ENCODE data around the gene SNAP47.

SNAP47 gene

GRCh38 chr1:227787513-227788270 is 52.5 kb downstream of the SNAP47 start:
- DNase-seq: peak; percentile 85

- peak; percentile 77 for DNase-seq
Observed at GRCh38 chr1:227788271-227789083, 53.2 kb downstream of the SNAP47 start.

GRCh38 chr1:227789084-227790033 is 54.1 kb downstream of the SNAP47 start:
- no peak for DNase-seq

DNA sequence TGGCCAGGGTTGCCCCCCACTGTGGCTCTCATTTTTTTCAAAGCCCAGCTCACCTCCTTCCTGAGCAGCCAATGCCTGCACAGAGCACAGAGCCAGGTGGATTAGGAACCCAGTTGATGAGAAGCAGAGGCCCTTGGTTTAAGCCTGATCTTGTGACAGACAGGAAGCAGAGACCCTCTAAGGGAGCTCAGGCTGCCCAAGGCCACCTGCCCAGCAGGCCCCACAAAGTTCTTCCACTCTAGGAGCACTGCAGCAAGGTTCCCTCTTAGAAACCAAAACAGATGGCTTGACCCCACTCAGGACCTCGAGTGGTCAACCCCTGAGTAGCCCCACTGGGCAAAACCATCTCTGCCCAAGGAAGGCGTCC is 54.8 kb downstream of the SNAP47 start:
- no peak for DNase-seq

DNA sequence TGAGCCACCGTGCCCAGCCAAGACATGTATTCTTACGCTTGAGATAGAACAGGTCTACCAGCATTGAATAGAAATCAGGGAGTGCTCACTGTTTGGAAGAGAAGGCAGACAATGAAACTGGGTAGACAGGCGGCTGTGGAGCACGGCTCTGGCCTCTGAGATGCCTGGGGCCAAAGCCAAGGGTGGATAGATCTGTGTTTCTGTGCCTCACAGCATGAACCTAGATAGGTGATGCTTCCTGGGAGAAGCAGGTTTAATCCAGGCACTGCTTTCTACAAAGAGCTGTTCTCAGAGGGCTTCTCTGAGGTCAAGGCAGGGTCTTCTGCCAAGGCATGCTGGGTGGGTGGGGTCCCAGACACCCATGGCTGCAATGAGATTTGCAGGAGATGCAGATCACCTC is 55.6 kb downstream of the SNAP47 start:
- DNase-seq: no peak

- no peak for DNase-seq
Observed at GRCh38 chr1:227791425-227792143, 56.3 kb downstream of the SNAP47 start.

DNA sequence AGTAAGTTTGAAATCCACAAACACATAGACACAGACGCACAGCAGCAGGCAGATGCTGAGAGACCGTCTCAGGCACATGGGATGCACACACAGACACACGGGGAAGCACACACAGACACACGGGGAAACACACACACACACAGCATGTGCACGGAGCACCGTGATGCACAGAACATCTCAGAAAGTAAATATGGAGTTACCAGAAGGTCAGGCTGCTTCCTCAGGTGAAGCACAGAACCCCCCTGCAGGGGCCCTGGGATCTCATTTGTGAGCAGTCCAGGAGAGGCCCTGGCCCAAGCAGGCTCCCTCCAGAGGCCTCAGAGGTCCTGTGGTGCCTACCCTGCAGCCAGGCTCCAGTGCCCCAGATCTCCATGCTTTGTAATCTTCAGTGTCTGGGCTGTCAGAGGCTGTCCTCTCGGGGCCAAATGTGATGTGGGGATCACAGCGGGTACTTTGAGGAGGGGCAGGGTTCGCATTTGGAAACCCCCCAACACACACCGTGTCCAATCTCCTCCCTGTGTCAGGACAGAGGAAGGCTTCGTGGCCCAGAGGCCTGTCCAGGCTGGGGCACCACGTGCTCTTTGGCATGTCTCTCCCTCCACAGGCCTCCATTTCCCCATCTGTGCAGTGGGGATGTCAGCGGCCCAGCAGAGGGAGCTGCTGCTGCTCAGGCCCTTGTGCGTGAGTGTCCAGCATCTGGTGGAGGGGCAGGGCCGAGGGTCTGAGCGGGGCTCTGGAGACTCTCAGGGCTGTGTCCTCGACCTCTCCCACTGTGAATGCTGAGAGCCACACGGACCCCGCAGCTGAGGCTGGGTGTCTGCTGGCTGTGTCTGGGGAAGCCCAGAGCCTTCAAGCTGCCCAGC is 57.2 kb downstream of the SNAP47 start:
- DNase-seq: no peak

DNA sequence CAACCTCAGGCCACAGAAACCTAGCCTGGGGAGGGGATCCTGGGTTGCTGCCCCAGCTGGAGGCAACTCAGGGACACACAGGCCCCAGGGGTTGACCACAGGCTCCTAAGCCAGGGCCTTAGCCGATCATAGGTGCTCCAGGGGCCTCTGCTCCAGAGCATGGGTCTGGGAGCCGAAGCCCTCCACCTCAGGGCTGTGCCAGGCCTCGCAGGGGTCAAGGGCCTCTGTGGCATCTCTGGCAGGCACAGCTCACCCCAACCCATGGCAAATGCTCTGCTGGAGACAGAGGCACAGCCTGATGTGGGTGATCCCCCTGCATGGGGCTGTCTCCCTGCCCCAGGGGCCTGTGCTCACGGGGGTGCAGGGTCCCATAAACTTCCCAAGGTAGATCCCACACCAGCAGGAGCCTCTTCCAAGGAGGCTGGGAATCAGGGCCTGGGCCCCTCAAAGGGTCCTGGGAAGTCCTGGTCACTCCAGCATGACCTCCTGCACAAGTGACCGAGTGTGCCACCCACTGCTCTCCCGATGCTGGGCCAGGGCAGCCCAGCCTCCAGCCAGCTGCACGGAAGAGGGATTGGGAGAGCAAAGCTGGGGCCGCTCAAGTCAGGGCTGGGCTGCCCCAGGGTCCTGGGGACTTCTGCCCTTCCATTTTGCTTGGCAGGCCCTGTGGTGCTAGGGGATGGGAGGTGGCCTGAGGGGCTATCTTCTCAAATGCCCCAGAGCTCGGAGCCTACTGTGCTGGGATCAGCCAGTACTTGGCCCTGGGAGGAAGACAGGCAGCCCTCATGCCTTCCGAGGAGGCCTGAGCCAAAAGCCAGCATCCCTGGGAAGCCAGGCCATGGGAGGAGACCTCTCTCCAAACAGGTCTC is 58.1 kb downstream of the SNAP47 start:
- DNase-seq: no peak

- DNase-seq: no peak
Observed at GRCh38 chr1:227793948-227794816, 58.9 kb downstream of the SNAP47 start.

- no peak for DNase-seq
Observed at GRCh38 chr1:227794817-227795192, 59.6 kb downstream of the SNAP47 start.

GRCh38 chr1:227795732-227796131 is 60.5 kb downstream of the SNAP47 start:
- no peak for DNase-seq

- DNase-seq: no peak
Observed at GRCh38 chr1:227796359-227796915, 61.2 kb downstream of the SNAP47 start.

- no peak for DNase-seq
Observed at GRCh38 chr1:227797144-227797543, 61.9 kb downstream of the SNAP47 start.

GRCh38 chr1:227797625-227798024 is 62.4 kb downstream of the SNAP47 start:
- no peak for DNase-seq

DNA sequence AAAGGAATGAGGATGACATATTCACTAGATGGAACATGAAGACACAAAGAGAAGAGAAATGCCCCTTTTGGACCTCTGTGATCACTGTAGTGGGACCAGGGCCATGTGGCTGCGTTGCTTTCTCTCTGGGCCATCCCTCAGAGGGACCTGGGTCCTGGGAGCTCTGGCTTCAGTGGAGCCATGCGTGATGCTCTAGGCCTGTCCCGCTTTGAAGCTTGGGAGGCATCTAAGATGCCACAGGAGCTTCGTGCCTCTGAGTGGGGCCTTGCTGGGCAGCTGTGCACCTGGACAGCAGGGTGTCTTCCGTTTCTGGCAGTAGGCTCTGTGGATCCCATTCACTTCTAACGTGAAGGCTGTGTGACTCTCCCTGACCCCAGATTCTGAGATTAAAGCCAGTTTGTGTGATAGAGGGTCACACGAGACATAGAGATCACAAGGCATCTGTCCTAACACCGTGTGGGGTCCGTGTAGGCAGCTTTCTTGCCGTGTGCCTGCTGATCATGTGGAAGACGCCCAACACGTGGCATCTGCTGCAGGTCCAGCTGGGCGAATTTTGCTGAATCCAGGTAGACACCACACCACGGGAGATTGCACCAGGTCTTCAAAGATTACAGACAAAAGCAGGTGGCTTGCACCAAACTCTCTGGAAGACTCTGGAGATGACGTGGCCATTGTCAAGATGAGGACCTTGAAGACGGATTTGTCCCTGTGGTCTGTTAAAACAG is 63.0 kb downstream of the SNAP47 start:
- DNase-seq: no peak

GRCh38 chr1:227799756-227800155 is 64.5 kb downstream of the SNAP47 start:
- no peak for DNase-seq

GRCh38 chr1:227803933-227804332 is 68.7 kb downstream of the SNAP47 start:
- DNase-seq: no peak

GRCh38 chr1:227805606-227806197 is 70.5 kb downstream of the SNAP47 start:
- no peak for DNase-seq
